Mesodermal cell (in vitro differentiated cells): ENCODE measurements around the gene DDX47.
"Not testable (repeated sequence)": the region's sequence is repeated elsewhere in the genome, so short reads cannot be mapped to it uniquely, and the experiment has no call there.

Experiments
- H3K27ac ChIP-seq: 2 replicates; pipeline ENCODE4 v1.7.0; 2013; ENCODE audit warnings: mild to moderate bottlenecking, low read depth, low read length, moderate library complexity; ENCODE audit not compliant: severe bottlenecking
- H3K36me3 ChIP-seq: 2 replicates; pipeline ENCODE4 v1.7.1; 2013; ENCODE audit warnings: mild to moderate bottlenecking, low read length, moderate library complexity; ENCODE audit not compliant: control insufficient read depth, insufficient read depth
- H3K4me1 ChIP-seq: one replicate; pipeline ENCODE4 v1.7.1; 2013; ENCODE audit warnings: mild to moderate bottlenecking, low read length; ENCODE audit not compliant: insufficient read depth, control insufficient read depth, poor library complexity, severe bottlenecking
- H3K4me3 ChIP-seq: 2 replicates; pipeline ENCODE4 v1.7.0; 2013; ENCODE audit warnings: low read length, control low read depth, mild to moderate bottlenecking; ENCODE audit not compliant: insufficient read depth, poor library complexity, severe bottlenecking; ENCODE audit errors: extremely low read depth
- H3K9me3 ChIP-seq: 2 replicates; pipeline ENCODE4 v1.7.1; 2013; ENCODE audit warnings: mild to moderate bottlenecking, low read length, moderate library complexity; ENCODE audit not compliant: control insufficient read depth
- WGBS, 2 experiments: methylation state at CpG; one replicate each; pipeline ENCODE4 v1.1.5; 2013; ENCODE audit warnings: missing lambda C conversion rate in 2 of 2; ENCODE audit not compliant: insufficient coverage in 2 of 2; 5-methylcytosine and 5-hydroxymethylcytosine counted together

DDX47 gene

GRCh38 chr12:12797794-12798152, 15.4 kb upstream of the DDX47 start:
- WGBS, 2 experiments = 86 to 100% methylated on average over 2 of the region's 3 CpGs

GRCh38 chr12:12798480-12798879, 14.7 kb upstream of the DDX47 start:
- Histone ChIP-seq H3K4me1 (peaks cover 5% of the 10 kb centered on the region), H3K36me3 (no peaks in the 10 kb centered on the region), H3K4me3 (no peak overlapping the region), H3K9me3 (no peaks in the 10 kb centered on the region), H3K27ac (no peak overlapping the region)
- 79 to 100% methylated on average over 1 of the region's 1 CpG for WGBS, 2 experiments

More at GRCh38 chr12:12797794-12798152, 15.4 kb upstream of the DDX47 start:
- no peaks in the 10 kb centered on the region for H3K4me1 ChIP-seq
- no peak overlapping the region for H3K27ac ChIP-seq
- no peak overlapping the region for H3K4me3 ChIP-seq
- H3K36me3 ChIP-seq = no peaks in the 10 kb centered on the region
- H3K9me3 ChIP-seq = no peaks in the 10 kb centered on the region

GRCh38 chr12:12799163-12799920, 13.8 kb upstream of the DDX47 start:
- no peak overlapping the region for H3K4me3 ChIP-seq
- H3K36me3 ChIP-seq = no peaks in the 10 kb centered on the region
- no peaks in the 10 kb centered on the region for H3K9me3 ChIP-seq
- H3K4me1 ChIP-seq = peaks cover 10% of the 10 kb centered on the region
- no peak overlapping the region for H3K27ac ChIP-seq
- WGBS, 2 experiments = 82 to 88% methylated on average over 4 to 6 of the region's 8 CpGs

- Histone ChIP-seq H3K4me3 (no peak overlapping the region), H3K27ac (no peak overlapping the region), H3K4me1 (peaks cover 11% of the 10 kb centered on the region)
Measured at GRCh38 chr12:12800406-12801180, 12.6 kb upstream of the DDX47 start.

GRCh38 chr12:12801656-12802055, 11.5 kb upstream of the DDX47 start:
- not testable (repeated sequence) for H3K4me3 ChIP-seq, H3K27ac ChIP-seq, H3K9me3 ChIP-seq, H3K36me3 ChIP-seq
- H3K4me1 ChIP-seq = peaks cover 11% of the 10 kb centered on the region
- WGBS, 2 experiments = 100% methylated on average over 1 of the region's 4 CpGs; no CpG with 5 or more reads in 1 of the 2 experiments

More at GRCh38 chr12:12800406-12801180, 12.6 kb upstream of the DDX47 start:
- no peaks in the 10 kb centered on the region for H3K9me3 ChIP-seq
- 88 to 92% methylated on average over 9 of the region's 9 CpGs for WGBS, 2 experiments
- H3K36me3 ChIP-seq = no peaks in the 10 kb centered on the region

- WGBS, 2 experiments = 100% methylated on average over 2 of the region's 2 CpGs; no CpG with 5 or more reads in 1 of the 2 experiments
- H3K4me3 ChIP-seq = no peak overlapping the region
- H3K36me3 ChIP-seq = no peaks in the 10 kb centered on the region
- H3K4me1 ChIP-seq = peaks cover 16% of the 10 kb centered on the region
- H3K27ac ChIP-seq = no peak overlapping the region
- no peaks in the 10 kb centered on the region for H3K9me3 ChIP-seq
Measured at GRCh38 chr12:12803186-12803585, 10.0 kb upstream of the DDX47 start.

GRCh38 chr12:12804011-12804410, 9.1 kb upstream of the DDX47 start:
- Histone ChIP-seq H3K27ac (no peak overlapping the region), H3K9me3 (no peaks in the 10 kb centered on the region), H3K36me3 (no peaks in the 10 kb centered on the region), H3K4me1 (peaks cover 18% of the 10 kb centered on the region), H3K4me3 (no peak overlapping the region)
- WGBS, 2 experiments = 96 to 100% methylated on average over 3 of the region's 6 CpGs

- no peak overlapping the region for H3K27ac ChIP-seq
- no peak overlapping the region for H3K4me3 ChIP-seq
- 85 to 94% methylated on average over 3 to 5 of the region's 6 CpGs for WGBS, 2 experiments
- H3K4me1 ChIP-seq = peaks cover 21% of the 10 kb centered on the region
- H3K36me3 ChIP-seq = no peaks in the 10 kb centered on the region
- H3K9me3 ChIP-seq = no peaks in the 10 kb centered on the region
Measured at GRCh38 chr12:12804432-12804886, 8.7 kb upstream of the DDX47 start.

GRCh38 chr12:12806784-12807516, 6.2 kb upstream of the DDX47 start:
- peaks cover 30% of the 10 kb centered on the region for H3K4me1 ChIP-seq
- H3K4me3 ChIP-seq = no peak overlapping the region
- H3K27ac ChIP-seq = no peak overlapping the region
- H3K9me3 ChIP-seq = no peaks in the 10 kb centered on the region
- no peaks in the 10 kb centered on the region for H3K36me3 ChIP-seq
- 68 to 73% methylated on average over 5 of the region's 8 CpGs for WGBS, 2 experiments

GRCh38 chr12:12807517-12807903, 5.6 kb upstream of the DDX47 start:
- 83 to 93% methylated on average over 1 to 2 of the region's 3 CpGs for WGBS, 2 experiments
- H3K27ac ChIP-seq, H3K36me3 ChIP-seq, H3K4me3 ChIP-seq, H3K9me3 ChIP-seq: not testable (repeated sequence)
- peaks cover 34% of the 10 kb centered on the region for H3K4me1 ChIP-seq
